IPS DF 6.9 (cell line): Measurements from ENCODE around the gene CRB1.

ENCODE experiments used
- DNase-seq: peaks from one replicate; pipeline ENCODE4 v3.0.0-alpha.2; 2013; ENCODE audit warnings: low read depth, low spot score
- H3K27ac ChIP-seq: one replicate; pipeline ENCODE4 v1.5.1; 2013; ENCODE audit warnings: low read length, control low read depth
- H3K27me3 ChIP-seq: 2 replicates; pipeline ENCODE4 v1.6.1; 2013; ENCODE audit warnings: mild to moderate bottlenecking, low read length; ENCODE audit not compliant: control insufficient read depth, insufficient read depth
- H3K36me3 ChIP-seq: 2 replicates; pipeline ENCODE4 v1.6.1; 2013; ENCODE audit warnings: low read length; ENCODE audit not compliant: control insufficient read depth, insufficient read depth
- H3K4me1 ChIP-seq: 2 replicates; pipeline ENCODE4 v1.6.1; 2013; ENCODE audit warnings: low read length; ENCODE audit not compliant: control insufficient read depth, insufficient read depth
- H3K4me3 ChIP-seq: 2 replicates; pipeline ENCODE4 v1.5.1; 2013; ENCODE audit warnings: mild to moderate bottlenecking, low read length
- H3K9me3 ChIP-seq: 2 replicates; pipeline ENCODE4 v1.6.1; 2013; ENCODE audit warnings: low read length, inconsistent platforms; ENCODE audit not compliant: control insufficient read depth, insufficient read depth
- WGBS: extraction: QIAGEN DNeasy Blood & Tissue Kit; methylation state at CpG from one replicate; pipeline ENCODE4 v1.1.7; 2013; ENCODE audit warnings: mixed read lengths, missing lambda C conversion rate; ENCODE audit not compliant: insufficient read length, insufficient coverage; 5-methylcytosine and 5-hydroxymethylcytosine counted together

Gene CRB1

GRCh38 chr1:197448121-197448779 lies 180.2 kb downstream of the CRB1 start:
- no peaks in the 10 kb centered on the region for H3K27me3 ChIP-seq
- no peak overlapping the region for H3K4me3 ChIP-seq
- no peaks in the 10 kb centered on the region for H3K4me1 ChIP-seq
- H3K27ac ChIP-seq: no peak overlapping the region
- no peaks in the 10 kb centered on the region for H3K36me3 ChIP-seq
- no peaks in the 10 kb centered on the region for H3K9me3 ChIP-seq
- no peak for DNase-seq
- no CpG with 5 or more reads among the region's 2 CpGs for WGBS

GRCh38 chr1:197451381-197451780 lies 183.3 kb downstream of the CRB1 start:
- no peaks in the 10 kb centered on the region for H3K27me3 ChIP-seq
- no peaks in the 10 kb centered on the region for H3K9me3 ChIP-seq
- H3K36me3 ChIP-seq: no peaks in the 10 kb centered on the region
- H3K4me1 ChIP-seq: no peaks in the 10 kb centered on the region
- H3K4me3 ChIP-seq: no peak overlapping the region
- no peak for DNase-seq
- WGBS: no CpG with 5 or more reads among the region's 5 CpGs
- H3K27ac ChIP-seq: no peak overlapping the region

GRCh38 chr1:197453376-197454058 lies 185.5 kb downstream of the CRB1 start:
- Histone ChIP-seq H3K27ac (no peak overlapping the region), H3K27me3 (no peaks in the 10 kb centered on the region), H3K4me3 (no peak overlapping the region), H3K4me1 (no peaks in the 10 kb centered on the region), H3K9me3 (no peaks in the 10 kb centered on the region), H3K36me3 (no peaks in the 10 kb centered on the region)
- WGBS: no CpG with 5 or more reads among the region's 1 CpG
- DNase-seq: no peak

GRCh38 chr1:197462539-197462938 lies 194.5 kb downstream of the CRB1 start:
- H3K4me3 ChIP-seq: no peak overlapping the region
- no peaks in the 10 kb centered on the region for H3K27me3 ChIP-seq
- no peaks in the 10 kb centered on the region for H3K9me3 ChIP-seq
- H3K4me1 ChIP-seq: no peaks in the 10 kb centered on the region; the same call in 1 of the 2 replicates
- WGBS: no CpG with 5 or more reads among the region's 5 CpGs
- DNase-seq: no peak
- no peak overlapping the region for H3K27ac ChIP-seq
- no peaks in the 10 kb centered on the region for H3K36me3 ChIP-seq

- Histone ChIP-seq H3K4me1 (no peaks in the 10 kb centered on the region; the same call in 1 of the 2 replicates), H3K4me3 (no peak overlapping the region), H3K9me3 (no peaks in the 10 kb centered on the region), H3K27ac (no peak overlapping the region), H3K36me3 (no peaks in the 10 kb centered on the region), H3K27me3 (no peaks in the 10 kb centered on the region)
- DNase-seq: no peak
Observed at GRCh38 chr1:197463142-197463541, 195.1 kb downstream of the CRB1 start.

- Histone ChIP-seq H3K27ac (no peak overlapping the region), H3K4me1 (peaks cover 1% of the 10 kb centered on the region; the same call in 1 of the 2 replicates), H3K4me3 (no peak overlapping the region), H3K9me3 (no peaks in the 10 kb centered on the region), H3K36me3 (no peaks in the 10 kb centered on the region), H3K27me3 (no peaks in the 10 kb centered on the region)
- WGBS: no CpG with 5 or more reads among the region's 7 CpGs
- no peak for DNase-seq
Observed at GRCh38 chr1:197464044-197464443, 196.0 kb downstream of the CRB1 start.

GRCh38 chr1:197465528-197466327 lies 197.7 kb downstream of the CRB1 start:
- Histone ChIP-seq H3K27ac (no peak overlapping the region), H3K4me1 (peaks cover 1% of the 10 kb centered on the region; the same call in 1 of the 2 replicates), H3K27me3 (no peaks in the 10 kb centered on the region), H3K9me3 (no peaks in the 10 kb centered on the region), H3K36me3 (no peaks in the 10 kb centered on the region), H3K4me3 (no peak overlapping the region)
- no peak for DNase-seq
- WGBS: no CpG with 5 or more reads among the region's 3 CpGs

GRCh38 chr1:197466813-197467212 lies 198.8 kb downstream of the CRB1 start:
- no peak overlapping the region for H3K27ac ChIP-seq
- H3K9me3 ChIP-seq: no peaks in the 10 kb centered on the region
- no peaks in the 10 kb centered on the region for H3K36me3 ChIP-seq
- H3K4me1 ChIP-seq: peaks cover 2% of the 10 kb centered on the region; the same call in 1 of the 2 replicates
- no CpG with 5 or more reads among the region's 3 CpGs for WGBS
- no peak overlapping the region for H3K4me3 ChIP-seq
- H3K27me3 ChIP-seq: no peaks in the 10 kb centered on the region
- no peak for DNase-seq

- no CpG with 5 or more reads among the region's 1 CpG for WGBS
- no peak for DNase-seq
- no peak overlapping the region for H3K27ac ChIP-seq
Observed at GRCh38 chr1:197467881-197468280, 199.8 kb downstream of the CRB1 start.

GRCh38 chr1:197468543-197469175 lies 200.6 kb downstream of the CRB1 start:
- H3K36me3 ChIP-seq: no peaks in the 10 kb centered on the region
- H3K4me1 ChIP-seq: peaks cover 2% of the 10 kb centered on the region; the same call in 1 of the 2 replicates
- no peaks in the 10 kb centered on the region for H3K27me3 ChIP-seq
- WGBS: no CpG with 5 or more reads among the region's 9 CpGs
- H3K9me3 ChIP-seq: no peaks in the 10 kb centered on the region
- DNase-seq: no peak
- no peak overlapping the region for H3K4me3 ChIP-seq
- no peak overlapping the region for H3K27ac ChIP-seq

More at GRCh38 chr1:197467881-197468280, 199.8 kb downstream of the CRB1 start:
- H3K27me3 ChIP-seq: no peaks in the 10 kb centered on the region
- no peak overlapping the region for H3K4me3 ChIP-seq
- H3K4me1 ChIP-seq: peaks cover 2% of the 10 kb centered on the region; the same call in 1 of the 2 replicates
- no peaks in the 10 kb centered on the region for H3K36me3 ChIP-seq
- no peaks in the 10 kb centered on the region for H3K9me3 ChIP-seq
